Measurements from ENCODE around the gene TMEM184B.

DNA sequence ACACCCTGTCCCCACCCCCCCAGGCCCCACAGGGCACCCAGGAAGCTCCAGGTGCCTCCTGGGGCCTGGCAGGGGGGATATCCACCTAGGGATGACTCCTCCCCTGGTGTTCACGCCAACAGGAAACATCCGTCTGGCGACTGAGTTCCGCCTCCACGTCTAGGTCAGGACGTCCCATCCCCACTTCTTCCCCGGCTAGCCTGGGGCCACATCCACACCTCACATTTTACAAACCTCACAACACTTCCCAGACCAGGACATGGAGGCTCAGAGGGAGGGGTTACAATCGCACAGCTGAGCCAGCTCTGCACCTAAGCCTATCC lies 50.1 kb downstream of the TMEM184B start:
- TF ChIP-seq, protein P1, sequence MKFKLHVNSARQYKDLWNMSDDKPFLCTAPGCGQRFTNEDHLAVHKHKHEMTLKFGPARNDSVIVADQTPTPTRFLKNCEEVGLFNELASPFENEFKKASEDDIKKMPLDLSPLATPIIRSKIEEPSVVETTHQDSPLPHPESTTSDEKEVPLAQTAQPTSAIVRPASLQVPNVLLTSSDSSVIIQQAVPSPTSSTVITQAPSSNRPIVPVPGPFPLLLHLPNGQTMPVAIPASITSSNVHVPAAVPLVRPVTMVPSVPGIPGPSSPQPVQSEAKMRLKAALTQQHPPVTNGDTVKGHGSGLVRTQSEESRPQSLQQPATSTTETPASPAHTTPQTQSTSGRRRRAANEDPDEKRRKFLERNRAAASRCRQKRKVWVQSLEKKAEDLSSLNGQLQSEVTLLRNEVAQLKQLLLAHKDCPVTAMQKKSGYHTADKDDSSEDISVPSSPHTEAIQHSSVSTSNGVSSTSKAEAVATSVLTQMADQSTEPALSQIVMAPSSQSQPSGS (IDR thresholded peaks at IDR 0.05; ENCODE audit: low read length), result no peak
- TF ChIP-seq EZH2 (IDR thresholded peaks at IDR 0.05; ENCODE audit: low read depth, low read length, severe bottlenecking) (no peak), RFX5 (IDR thresholded peaks at IDR 0.05; ENCODE audit: borderline replicate concordance, low read depth, low read length) (no peak), YY1 (IDR thresholded peaks at IDR 0.05; ENCODE audit: low read depth, low read length) (no peak), NRF1 (IDR thresholded peaks at IDR 0.05; ENCODE audit: low read depth, low read length) (no peak), POLR2A (IDR thresholded peaks at IDR 0.05; ENCODE audit: control extremely low read depth in 1 of 2, low read depth in 2 of 2, low read length in 2 of 2) (no peak), TEAD4 (IDR thresholded peaks at IDR 0.05; ENCODE audit: low read depth, low read length) (no peak), CBX8 (IDR thresholded peaks at IDR 0.05; ENCODE audit: borderline replicate concordance, low read depth, low read length) (no peak), BRCA1 (IDR thresholded peaks at IDR 0.05; ENCODE audit: low read depth, low read length) (no peak), EP300 (IDR thresholded peaks at IDR 0.05; ENCODE audit: borderline replicate concordance in 1 of 2, low read depth in 2 of 2, low read length in 2 of 2) (no peak), ZNF274 (IDR thresholded peaks at IDR 0.05; ENCODE audit: borderline replicate concordance, extremely low read depth, low read length) (no peak), TAF1 (IDR thresholded peaks at IDR 0.05; ENCODE audit: low read depth, low read length) (no peak), BACH1 (IDR thresholded peaks at IDR 0.05; ENCODE audit: low read length) (no peak)
